Gastroesophageal sphincter (tissue), 3 donors: ENCODE measurements around the gene PTGIR.

Experiments used
- EP300 ChIP-seq: sonication (generic); formaldehyde crosslinking; IDR thresholded peaks from one replicate; pipeline ENCODE4 v1.6.1; 2017; ENCODE audit warnings: antibody characterized with exemption, mild to moderate bottlenecking
- POLR2A ChIP-seq, 2 donors: fragments of 450-650 bp; IDR thresholded peaks; one replicate each; pipeline ENCODE4 v1.6.1; 2017; ENCODE audit warnings: antibody characterized with exemption in 2 of 2, mild to moderate bottlenecking in 2 of 2, moderate library complexity in 1 of 2
- POLR2AphosphoS5 ChIP-seq: sonication (generic); formaldehyde crosslinking; IDR thresholded peaks from one replicate; pipeline ENCODE4 v1.6.1; 2017; ENCODE audit warnings: antibody characterized with exemption
- TF ChIP-seq, protein P1 (sequence below), 4 experiments: fragments of 200-600 bp in 2 of 4; fragments of 450-650 bp in 2 of 4; sonication (generic) in 1 of 4; IDR thresholded peaks; one replicate each; pipeline ENCODE4 v1.5.1; 2017 to 2019; ENCODE audit warnings: antibody characterized with exemption in 4 of 4, mild to moderate bottlenecking in 2 of 4, moderate library complexity in 2 of 4

DNA sequence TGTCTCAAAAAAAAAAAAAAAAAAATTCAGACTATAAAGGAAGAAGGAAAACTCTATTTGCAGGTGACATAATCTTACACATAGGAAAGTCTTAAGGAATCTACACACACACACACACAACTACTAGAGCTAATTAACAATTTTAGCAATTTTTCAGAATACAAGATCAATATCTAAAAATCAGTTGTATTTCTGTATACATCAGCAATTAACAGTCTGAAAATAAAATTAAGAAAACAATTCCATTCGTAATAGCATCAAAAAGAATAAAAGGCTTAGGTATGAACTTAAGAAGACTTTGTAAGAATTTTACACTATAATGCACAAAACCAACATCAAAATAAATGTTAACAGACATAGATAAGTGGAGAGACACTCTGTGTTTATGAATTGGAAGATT, 39.4 kb downstream of the PTGIR start:
- TF ChIP-seq, protein P1, sequence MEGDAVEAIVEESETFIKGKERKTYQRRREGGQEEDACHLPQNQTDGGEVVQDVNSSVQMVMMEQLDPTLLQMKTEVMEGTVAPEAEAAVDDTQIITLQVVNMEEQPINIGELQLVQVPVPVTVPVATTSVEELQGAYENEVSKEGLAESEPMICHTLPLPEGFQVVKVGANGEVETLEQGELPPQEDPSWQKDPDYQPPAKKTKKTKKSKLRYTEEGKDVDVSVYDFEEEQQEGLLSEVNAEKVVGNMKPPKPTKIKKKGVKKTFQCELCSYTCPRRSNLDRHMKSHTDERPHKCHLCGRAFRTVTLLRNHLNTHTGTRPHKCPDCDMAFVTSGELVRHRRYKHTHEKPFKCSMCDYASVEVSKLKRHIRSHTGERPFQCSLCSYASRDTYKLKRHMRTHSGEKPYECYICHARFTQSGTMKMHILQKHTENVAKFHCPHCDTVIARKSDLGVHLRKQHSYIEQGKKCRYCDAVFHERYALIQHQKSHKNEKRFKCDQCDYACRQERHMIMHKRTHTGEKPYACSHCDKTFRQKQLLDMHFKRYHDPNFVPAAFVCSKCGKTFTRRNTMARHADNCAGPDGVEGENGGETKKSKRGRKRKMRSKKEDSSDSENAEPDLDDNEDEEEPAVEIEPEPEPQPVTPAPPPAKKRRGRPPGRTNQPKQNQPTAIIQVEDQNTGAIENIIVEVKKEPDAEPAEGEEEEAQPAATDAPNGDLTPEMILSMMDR (IDR thresholded peaks at IDR 0.05), result no peak
- TF ChIP-seq EP300 (no peak), POLR2A (IDR thresholded peaks at IDR 0.05) (no peak), POLR2AphosphoS5 (no peak)
